Jurkat, Clone E6-1 (cell line): ENCODE data around the gene FAM107B.

Source experiments
- DNase-seq: peaks from one replicate; pipeline ENCODE4 v3.0.0-alpha.2; 2011; ENCODE audit warnings: low read depth, low spot score
- H3K4me3 ChIP-seq: 2 replicates; pipeline ENCODE4 v1.5.1; 2011; ENCODE audit warnings: mild to moderate bottlenecking, low read length, control low read depth, moderate library complexity

Gene FAM107B

GRCh38 chr10:14612873-14613587 is 161.7 kb downstream of the FAM107B start:
- no peak overlapping the region for H3K4me3 ChIP-seq
- no peak for DNase-seq

- no peak for DNase-seq
Observed at GRCh38 chr10:14611968-14612693, 162.6 kb downstream of the FAM107B start.

GRCh38 chr10:14609178-14609577 is 165.5 kb downstream of the FAM107B start:
- DNase-seq = no peak
- no peak overlapping the region for H3K4me3 ChIP-seq

More at GRCh38 chr10:14611968-14612693, 162.6 kb downstream of the FAM107B start:
- H3K4me3 ChIP-seq = no peak overlapping the region

DNA sequence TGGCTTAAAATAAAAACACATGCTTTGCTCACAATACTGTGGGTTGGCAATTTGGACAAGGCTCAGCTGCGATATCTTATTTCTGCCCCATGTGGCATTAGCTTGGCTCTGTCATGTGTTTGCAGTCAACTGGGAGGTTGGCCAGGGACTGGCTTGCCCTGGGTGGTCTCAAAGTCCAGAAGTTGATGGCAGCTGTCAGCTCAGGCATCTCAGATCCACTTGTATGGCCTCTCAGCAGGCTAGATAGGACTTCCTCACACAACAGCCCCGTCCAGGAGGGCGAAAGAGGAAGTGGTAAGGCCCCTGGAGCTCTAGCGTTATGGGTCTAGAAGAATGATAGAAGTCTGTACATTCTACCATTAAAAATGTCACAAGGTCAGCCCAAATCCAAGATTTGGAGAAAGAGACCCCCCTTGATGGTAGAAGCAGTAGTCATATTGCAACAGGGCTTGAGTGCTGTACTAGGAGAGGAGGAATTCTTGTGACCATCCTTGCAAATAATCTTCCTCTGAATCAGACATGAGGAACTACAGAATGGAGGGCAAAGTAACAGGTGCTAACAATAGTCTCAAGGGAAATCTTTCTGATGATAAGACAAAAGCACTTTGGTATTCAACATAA is 166.2 kb downstream of the FAM107B start:
- H3K4me3 ChIP-seq = no peak overlapping the region
- DNase-seq = no peak

DNA sequence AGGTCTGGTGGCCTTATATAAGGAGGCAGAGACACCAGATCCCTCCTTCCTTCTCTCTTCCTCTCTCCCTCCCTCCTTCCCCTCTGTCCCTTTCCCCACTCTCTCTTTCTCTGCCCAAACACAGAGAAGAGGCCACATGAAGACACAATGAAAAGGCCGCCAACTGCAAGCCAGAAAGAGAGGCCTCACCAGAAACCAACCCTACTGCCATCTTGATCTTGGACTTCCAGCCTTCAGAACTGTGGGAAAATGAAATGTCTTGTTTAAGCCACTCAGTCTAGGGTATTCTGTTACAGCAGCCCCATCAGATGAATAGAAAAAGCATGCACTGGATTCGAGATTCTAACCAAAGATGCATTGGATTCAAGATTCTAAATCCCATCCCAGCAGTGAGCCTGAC is 168.1 kb downstream of the FAM107B start:
- H3K4me3 ChIP-seq = no peak overlapping the region
- DNase-seq = no peak

- DNase-seq = no peak
- no peak overlapping the region for H3K4me3 ChIP-seq
Observed at GRCh38 chr10:14605231-14605925, 169.3 kb downstream of the FAM107B start.

GRCh38 chr10:14604181-14605142 is 170.2 kb downstream of the FAM107B start:
- peak overlapping the region; percentile 55 for H3K4me3 ChIP-seq
- DNase-seq = no peak

- DNase-seq = no peak
- H3K4me3 ChIP-seq = peak overlapping the region; percentile 51
Observed at GRCh38 chr10:14603534-14604102, 171.1 kb downstream of the FAM107B start.

- DNase-seq = no peak
- H3K4me3 ChIP-seq = peak overlapping the region; percentile 51
Observed at GRCh38 chr10:14602807-14603533, 171.7 kb downstream of the FAM107B start.

- H3K4me3 ChIP-seq = no peak overlapping the region
- DNase-seq = no peak
Observed at GRCh38 chr10:14601872-14602725, 172.6 kb downstream of the FAM107B start.

DNA sequence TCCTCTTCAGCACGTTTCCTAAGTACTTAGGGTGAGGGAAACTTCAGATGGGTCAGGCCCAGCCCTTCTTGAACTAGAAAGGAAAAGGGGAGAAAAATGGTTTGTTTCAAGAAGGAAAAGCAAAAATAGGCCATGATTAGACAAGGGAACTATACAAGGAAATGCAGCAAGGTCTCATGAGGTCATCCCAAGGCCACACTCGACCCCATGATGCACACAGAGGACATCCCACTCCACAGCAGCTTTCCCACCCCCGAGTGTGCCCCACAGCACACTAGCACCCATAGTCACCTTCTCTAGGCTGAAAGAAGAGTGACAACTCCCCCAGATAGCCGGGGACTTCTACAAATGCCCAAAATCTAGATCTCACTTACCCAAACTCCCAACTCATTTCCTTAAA is 173.4 kb downstream of the FAM107B start:
- no peak overlapping the region for H3K4me3 ChIP-seq
- no peak for DNase-seq

GRCh38 chr10:14600065-14600464 is 174.6 kb downstream of the FAM107B start:
- no peak overlapping the region for H3K4me3 ChIP-seq
- DNase-seq = no peak

DNA sequence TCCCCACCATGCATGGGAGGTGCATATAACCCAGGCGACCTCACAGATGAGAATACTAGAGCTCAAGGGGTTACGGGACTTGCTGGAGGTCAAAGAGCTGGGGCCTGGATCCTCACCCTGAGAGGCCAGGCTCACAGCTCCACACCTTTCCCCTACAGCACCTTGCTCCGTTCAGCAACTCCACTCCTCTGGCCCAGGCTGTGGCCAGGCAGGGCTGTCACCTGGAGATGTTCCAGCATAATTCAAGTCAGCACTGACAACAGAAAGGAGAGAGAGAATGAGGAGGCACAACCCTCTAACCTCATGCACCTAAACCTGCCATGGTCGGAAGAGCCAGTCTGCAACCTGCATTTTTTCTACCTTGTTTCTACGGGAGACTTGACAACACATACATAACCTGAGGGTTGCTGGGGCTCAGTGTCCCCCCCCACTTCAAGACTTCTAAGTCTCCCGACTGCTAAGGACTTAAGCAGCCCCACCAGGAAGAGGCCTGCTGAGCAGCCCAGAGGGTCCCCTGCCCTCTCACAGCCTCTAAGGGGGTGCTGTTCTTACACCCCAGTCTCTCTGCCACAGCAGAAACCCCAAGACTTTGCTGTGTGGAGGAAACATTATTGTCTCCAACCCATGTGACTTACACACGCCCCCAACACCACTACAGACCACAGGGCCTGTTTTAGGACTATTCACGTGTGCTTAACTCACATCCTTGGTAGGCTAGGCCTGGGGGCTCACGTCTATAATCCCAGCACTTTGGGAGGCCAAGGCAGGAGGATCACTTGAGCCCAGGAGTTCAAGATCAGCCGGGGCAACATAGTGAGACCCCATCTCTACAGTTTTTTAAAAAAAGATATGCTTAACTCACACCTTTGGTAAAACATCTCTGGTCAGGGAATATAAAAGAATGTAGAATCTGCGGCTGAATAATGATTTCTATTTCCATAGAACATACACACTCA is 175.6 kb downstream of the FAM107B start:
- H3K4me3 ChIP-seq = no peak overlapping the region
- no peak for DNase-seq

DNA sequence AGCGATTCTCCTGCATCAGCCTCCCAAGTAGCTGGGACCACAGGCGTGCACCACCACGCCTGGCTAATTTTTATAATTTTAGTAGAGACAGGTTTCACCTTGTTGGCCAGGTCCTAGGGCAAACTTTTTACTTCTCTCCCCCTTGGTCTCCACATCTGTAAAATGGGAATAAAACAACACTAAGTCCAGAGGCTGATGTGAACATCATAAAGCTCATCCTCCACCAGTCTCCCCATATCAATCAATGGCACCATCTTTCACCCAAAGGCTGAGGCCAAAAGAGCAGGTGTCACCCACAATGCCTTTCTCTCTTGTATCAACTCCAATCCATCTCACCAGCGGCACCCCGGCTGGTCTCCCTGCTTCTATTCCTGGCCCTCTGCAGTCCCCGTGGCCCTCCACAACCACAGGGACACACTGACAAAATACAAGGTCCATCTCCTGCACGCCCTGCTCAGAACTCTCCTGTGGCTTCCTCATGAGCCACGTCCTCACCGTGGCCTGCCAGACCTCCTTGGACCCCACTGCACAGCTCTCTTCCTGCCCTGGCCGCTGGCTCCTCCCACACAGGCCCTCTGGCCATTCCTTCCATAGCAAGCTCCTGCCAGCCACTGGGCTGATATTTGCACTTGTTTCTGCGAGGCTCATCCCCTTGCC is 179.0 kb downstream of the FAM107B start:
- H3K4me3 ChIP-seq = no peak overlapping the region
- DNase-seq = no peak

DNA sequence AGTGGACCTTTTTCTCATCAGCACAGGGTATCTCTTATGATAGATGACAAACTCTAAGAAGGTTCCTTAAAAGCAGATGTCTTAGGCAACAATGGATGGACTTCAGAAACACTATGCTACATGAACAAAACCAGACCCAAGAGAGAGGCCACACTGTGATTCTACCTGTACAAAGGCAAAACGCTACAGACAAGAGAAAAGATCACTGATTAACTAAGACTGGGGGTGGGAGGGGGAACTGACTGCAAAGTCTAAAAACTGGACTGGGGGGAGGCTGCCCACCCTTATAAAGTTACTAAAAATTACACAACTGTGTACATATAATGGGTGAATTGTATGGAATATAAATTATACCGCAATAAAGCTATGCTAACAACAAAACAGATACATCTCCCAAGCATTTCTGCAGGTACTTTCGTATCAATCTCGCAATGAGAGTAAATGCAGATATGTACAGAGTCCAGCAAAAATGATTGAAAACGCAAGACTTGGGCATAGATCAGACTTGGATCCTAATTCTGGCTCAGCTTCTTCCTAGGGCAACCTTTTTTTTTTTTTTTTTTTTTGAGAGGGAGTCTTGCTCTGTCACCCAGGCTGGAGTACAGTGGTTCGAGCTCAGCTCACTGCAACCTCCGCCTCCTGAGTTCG is 179.7 kb downstream of the FAM107B start:
- no peak overlapping the region for H3K4me3 ChIP-seq
- DNase-seq = no peak
